HCEC 1CT (cell line): ENCODE results near the gene TTC7B.

Source experiments
- DNase-seq: peaks from one replicate; pipeline ENCODE4 v3.0.0-alpha.2; 2017

Gene TTC7B

DNA sequence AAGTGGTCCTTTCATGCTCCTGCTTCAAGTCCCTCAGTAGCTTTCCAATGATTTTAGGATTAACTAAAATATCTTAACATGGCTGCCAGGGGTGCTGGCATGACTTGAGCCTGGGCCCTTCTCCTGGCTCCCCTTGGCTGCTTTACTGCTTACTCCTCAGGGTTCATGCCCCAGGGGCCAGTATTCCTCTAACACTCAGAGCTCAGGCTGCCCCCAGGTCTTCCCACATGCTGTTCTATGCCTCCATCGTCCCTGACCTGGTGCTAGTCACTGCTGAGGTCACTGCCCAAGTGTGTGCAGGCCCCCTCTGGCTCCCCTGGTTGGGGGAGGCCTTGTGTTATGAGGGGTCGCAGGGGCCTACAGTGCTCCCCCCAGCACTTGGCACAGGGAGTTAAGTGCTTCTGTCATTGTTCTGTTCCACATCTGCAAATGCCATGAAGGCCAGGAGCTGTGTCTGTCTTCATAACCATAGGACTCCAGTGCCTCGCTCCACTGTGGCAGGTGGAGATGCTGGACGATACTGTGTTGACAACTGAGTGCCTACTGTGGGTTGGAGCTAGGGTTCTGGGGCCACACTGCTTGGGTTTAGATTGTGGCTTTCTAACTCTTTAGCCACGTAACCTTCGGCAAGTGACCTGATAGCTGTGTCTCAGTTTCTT lies 228.8 kb downstream of the TTC7B start:
- no peak for DNase-seq

GRCh38 chr14:90585106-90585505 lies 231.1 kb downstream of the TTC7B start:
- no peak for DNase-seq

GRCh38 chr14:90583916-90584605 lies 232.2 kb downstream of the TTC7B start:
- no peak for DNase-seq

DNA sequence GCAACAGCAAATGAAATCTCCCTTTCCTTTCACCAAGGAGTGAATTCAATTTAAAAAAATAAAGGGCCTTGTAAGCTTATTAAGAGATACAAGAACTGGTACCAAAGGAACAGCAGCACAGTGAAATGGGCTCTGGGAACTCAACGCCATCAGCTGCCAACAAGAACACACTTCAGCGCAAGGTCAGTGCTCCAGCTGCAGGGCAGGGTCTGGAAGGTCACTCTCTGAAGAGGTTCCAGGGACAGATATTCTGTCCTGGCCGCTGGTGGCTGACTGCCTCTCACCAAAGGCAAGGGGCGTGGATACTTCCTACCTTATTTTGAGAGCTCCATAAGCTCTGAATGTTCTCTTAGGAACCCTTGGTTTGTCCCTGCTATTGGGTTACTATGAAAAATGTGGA lies 232.8 kb downstream of the TTC7B start:
- DNase-seq = no peak

- DNase-seq = no peak
Observed at GRCh38 chr14:90582166-90582565, 234.1 kb downstream of the TTC7B start.

DNA sequence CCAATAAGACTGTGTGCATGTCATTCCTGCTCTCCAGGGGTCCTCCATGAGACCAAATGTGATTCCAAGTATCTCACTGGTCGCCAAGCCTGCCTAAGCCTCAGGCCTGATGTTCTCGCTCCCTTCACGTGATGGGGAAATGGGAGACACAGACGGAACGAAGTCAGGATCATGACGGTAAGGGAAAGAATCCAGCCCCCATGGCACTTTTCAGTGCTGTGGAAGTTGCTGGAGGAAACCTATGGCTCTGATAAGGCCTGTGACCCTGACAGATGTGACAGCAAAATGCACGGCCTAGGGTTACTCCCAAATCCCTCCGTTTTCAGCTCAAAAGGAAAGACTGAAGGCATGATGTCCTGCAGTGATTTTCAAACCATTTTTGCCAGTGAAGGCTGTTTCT lies 234.5 kb downstream of the TTC7B start:
- DNase-seq = no peak

DNA sequence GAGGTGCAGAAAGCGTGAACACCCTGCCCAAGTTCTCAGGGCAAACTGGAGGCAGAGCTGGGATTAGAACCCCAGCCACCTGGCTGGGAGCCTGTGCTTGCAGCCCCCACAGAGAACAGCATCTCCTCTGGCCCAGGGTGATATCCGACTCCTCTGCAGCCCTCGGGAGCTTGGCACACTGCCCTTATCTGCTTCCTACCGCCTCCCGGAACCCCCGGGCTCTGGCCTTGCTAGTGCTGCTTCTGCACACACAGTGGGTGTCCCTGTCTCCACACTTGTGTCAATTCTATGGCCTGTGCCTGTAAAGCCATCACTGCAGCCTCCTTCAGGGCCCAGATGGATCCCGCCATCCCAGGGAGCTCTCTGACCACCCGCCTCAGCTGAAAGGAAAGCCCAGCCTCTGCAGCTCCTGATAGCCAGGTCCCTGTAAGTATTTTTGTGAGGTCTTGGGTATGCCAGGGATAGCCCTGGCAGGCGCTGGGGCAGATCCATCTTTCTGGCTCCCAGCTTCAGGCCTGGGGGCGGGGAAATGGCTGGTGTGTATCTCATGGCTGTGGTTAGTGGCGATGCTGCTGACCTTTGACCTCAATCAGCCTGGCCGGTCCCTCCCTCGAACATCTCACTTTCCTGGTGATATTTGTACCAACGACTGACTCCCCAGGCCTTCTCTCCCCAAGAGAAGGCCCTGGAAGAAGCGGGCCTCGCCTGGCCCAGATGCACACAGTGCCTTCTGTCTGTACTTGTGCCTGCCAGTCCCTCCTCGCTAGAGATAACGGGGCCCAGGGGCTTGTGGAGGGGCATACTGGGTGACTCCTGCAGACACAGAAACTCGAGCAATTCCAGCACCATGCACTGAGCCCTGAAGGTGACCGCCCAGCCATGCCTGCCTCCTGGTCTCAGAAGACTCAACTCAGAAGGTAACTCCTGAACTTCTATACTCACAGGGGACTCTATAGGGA lies 235.6 kb downstream of the TTC7B start:
- no peak for DNase-seq

DNA sequence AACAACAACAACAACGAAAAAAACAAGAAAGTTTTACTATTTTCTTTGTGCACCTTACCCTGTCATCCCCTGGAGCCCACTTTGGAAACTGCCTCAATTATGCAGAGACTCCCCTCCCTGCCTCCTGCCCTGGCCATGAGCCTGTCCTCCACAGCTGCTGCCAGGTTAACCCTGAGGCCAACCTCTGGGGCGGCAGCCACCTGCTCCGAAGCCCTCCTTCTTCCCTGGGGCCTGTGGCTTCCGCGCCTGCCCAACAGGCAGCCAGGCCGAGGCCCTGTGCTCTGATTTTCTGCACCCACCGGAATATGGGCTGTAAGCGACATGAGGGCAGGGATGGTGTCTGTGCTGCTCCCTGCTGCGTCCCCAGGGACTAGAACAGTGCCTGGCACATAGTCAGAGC lies 236.4 kb downstream of the TTC7B start:
- DNase-seq = no peak

DNA sequence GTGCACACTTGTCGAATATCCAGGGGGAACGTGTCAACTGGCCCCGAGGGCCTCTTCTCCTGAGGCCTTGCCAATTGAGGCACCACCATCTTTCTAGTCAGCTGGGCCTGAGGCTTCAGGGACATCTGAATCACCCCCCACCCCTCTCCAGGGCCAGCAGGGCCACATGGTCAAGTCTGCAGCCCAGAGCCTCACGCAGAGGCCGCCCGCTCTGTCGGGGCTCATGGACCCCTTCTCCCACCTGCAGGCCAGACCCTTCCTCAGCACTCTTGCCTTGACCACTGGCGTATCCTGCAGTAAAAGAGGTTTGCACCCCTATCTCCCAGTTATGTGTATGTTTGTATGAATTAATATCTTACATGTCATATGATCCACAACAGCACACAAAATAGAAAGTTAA lies 237.1 kb downstream of the TTC7B start:
- no peak for DNase-seq

DNA sequence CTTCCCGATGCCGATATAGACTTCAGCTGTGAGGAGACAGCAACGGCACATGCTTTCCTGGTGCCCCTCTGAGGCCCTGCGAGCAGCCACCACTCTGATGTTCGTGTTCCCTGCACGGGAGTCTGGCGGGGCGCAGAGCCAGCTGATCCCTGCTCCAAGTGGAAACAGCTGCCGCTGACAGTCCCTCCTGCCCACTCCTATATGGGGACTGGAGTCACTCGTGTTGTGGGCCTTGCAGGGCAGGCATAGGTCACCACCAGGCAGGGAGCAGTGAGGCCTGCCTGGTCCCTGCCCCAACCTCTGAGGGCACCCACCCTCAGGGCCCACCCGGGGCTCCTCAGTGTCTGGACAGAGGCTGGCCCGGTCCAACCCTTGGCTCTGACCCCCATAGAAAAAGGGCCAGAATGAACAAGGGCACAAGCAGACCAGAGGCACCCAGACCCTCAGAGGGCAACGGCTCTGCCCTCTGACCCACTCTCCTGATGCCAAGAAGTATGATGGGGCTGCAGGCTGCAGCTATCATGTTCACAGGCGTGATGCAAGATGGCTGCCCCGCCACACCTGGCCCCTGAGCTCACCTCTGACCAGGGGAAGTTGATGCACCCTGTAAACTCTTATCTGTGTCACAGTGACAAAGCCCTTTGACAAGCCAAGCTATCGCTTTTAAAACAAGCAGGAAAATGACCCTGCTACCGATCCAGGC lies 237.8 kb downstream of the TTC7B start:
- no peak for DNase-seq

GRCh38 chr14:90577661-90578282 lies 238.5 kb downstream of the TTC7B start:
- no peak for DNase-seq

GRCh38 chr14:90576981-90577660 lies 239.1 kb downstream of the TTC7B start:
- DNase-seq = no peak

DNA sequence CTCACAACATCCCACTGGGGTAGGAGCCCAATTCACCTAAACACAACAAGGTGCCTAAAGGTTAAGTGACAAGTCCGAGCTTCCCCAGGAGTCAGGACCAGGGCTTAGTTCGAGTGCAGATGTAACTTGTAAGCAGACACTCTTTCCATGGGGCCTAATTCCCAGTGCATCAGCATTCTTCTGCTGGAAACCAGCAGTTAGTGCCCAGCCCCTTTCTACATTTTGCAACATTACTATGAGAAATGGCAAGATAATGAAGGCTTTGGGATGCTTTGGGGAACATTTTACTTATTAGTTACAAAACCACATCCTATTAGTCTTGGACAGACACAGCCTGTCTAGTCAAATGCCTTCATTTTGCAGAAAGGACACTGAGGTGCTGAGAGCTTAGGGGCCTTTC lies 239.6 kb downstream of the TTC7B start:
- DNase-seq = no peak

- DNase-seq = no peak
Observed at GRCh38 chr14:90575781-90576180, 240.4 kb downstream of the TTC7B start.

- DNase-seq = no peak
Observed at GRCh38 chr14:90575336-90575735, 240.9 kb downstream of the TTC7B start.

DNA sequence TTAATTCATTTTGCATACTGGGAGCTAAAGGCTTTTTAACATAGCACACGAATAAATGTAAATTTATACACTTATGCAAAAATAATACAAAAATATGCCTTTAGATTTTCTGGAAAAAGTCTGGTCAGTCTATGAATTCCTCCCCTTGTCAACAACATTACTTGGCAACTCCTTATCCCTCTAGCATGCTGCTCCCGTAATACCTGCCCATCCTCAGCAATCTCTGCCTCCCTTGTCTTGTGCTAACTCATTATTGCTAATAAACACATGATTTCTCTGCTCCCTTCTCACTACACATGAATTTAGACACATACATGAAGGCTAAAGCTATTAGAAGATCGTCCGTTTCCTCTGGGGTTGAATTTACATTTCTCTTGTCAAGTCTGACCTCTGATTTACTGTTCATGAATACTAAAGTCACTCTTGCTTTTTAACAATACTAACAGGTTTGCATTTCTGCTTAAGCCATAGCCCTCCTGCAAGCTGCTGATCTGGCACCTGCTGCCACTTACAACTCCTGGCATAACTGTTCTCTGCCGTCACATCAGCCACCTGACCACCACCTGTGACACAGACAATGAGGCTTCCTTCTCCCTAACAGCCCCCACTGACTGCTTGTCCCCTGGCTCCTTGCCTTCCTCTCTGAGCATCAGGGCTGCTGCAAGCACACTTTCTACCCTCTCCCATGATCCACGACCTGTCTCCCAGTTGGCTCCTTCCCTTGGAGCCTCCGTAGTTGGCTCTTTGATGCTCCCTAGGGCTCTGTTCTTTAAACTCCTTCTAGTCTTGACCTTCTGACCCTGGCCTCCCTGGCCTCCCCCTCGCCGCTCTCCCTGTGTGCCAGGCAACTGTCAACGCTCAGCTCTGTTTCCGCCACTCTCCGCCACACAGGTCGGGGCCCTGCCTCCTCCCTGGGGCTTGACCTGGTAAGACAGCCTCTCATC lies 241.8 kb downstream of the TTC7B start:
- DNase-seq = no peak

DNA sequence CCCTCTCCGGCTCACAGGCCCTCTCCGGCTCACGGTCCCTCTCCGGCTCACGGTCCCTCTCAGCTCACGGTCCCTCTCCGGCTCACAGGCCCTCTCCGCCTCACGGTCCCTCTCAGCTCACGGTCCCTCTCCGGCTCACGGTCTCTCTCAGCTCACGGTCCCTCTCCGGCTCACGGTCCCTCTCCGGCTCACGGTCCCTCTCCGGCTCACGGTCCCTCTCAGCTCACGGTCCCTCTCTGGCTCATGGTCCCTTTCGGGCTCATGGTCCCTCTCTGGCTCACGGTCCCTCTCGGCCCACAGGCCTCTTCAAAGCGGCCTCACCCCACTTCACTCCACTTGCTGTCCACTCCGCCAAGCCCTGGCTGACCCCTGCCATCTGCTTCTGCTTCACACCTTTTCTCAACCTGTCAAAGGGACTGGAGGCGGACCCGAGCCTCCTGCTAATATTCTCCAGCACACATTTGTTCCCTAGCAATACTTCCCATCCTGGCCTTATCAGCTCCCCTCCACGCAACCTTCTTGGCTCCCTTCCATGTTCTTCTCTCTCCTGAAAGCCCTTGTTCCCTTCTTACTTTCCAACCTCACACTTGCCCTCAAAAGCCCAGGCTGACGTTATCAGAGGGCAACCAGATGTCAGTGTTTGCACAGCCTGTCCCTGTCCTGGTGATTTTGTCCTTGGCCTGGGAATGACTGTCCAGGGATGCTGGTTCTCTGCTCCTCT lies 242.7 kb downstream of the TTC7B start:
- DNase-seq = no peak

DNA sequence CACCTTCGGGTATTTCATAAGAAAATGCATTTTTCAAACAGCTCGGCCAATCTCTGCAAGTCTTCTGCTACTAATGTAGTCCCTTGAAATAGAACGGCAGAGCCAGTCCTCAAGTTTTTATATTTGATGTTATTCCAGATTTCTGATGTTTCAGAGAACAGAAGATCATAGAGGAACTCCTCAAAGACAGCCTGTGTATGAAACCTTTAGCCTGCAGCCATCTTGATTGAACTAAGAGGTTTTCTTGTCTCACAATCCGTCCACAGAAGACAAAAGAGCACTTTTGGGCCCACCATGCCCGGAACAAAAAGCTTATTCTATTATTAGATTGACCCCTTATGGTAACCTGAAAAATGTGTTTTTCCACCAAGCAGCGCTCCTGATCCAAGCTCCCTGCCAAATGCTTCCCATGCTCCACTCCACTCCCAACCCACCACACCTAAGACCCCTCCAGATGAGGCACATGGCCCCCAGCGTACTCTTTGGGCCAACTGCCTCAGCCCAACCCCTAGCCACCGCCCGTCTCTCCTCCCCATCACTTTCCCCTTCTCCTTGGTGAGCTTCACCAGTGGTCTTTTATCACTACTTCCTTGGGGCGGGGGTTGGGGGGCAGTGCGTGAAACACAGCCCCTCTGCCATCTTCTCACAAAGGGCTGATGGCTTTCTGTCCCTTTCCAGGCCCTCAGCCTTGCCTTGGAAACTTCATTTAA lies 243.6 kb downstream of the TTC7B start:
- no peak for DNase-seq
